KMS-11 (cell line): Measurements from ENCODE around the gene MAP2K5.

Experiments
- H2AFZ ChIP-seq: fragments of 200-600 bp; sonication (generic); 2 replicates; pipeline ENCODE4 v1.6.1; 2016; ENCODE audit warnings: antibody characterized with exemption, mixed run types, low read depth
- H3K27ac ChIP-seq: fragments of 200-600 bp; sonication (generic); 2 replicates; pipeline ENCODE4 v1.6.1; 2016; ENCODE audit warnings: mild to moderate bottlenecking, mixed run types
- H3K27me3 ChIP-seq: fragments of 200-600 bp; sonication (generic); 2 replicates; pipeline ENCODE4 v1.6.1; 2017; ENCODE audit warnings: mild to moderate bottlenecking, low read depth, mixed run types, moderate library complexity; ENCODE audit not compliant: insufficient read depth
- H3K36me3 ChIP-seq: fragments of 200-600 bp; sonication (generic); 2 replicates; pipeline ENCODE4 v1.6.1; 2017; ENCODE audit warnings: mild to moderate bottlenecking, mixed run types; ENCODE audit not compliant: insufficient read depth
- H3K4me1 ChIP-seq: fragments of 200-600 bp; sonication (generic); 2 replicates; pipeline ENCODE4 v1.6.1; 2016; ENCODE audit warnings: mild to moderate bottlenecking, low read depth, mixed run types; ENCODE audit not compliant: poor library complexity, severe bottlenecking
- H3K4me2 ChIP-seq: fragments of 200-600 bp; sonication (generic); 2 replicates; pipeline ENCODE4 v1.7.0; 2016; ENCODE audit warnings: mild to moderate bottlenecking, mixed run types
- H3K4me3 ChIP-seq: fragments of 200-600 bp; sonication (generic); IDR thresholded peaks from 2 replicates; pipeline ENCODE4 v1.6.1; 2017; ENCODE audit warnings: low read depth, low read length, mixed read lengths; ENCODE audit not compliant: insufficient read depth
- H3K79me2 ChIP-seq: fragments of 200-600 bp; sonication (generic); 2 replicates; pipeline ENCODE4 v1.6.1; 2016; ENCODE audit warnings: low read depth, mixed run types; ENCODE audit not compliant: insufficient read depth
- H3K9ac ChIP-seq: fragments of 200-600 bp; sonication (generic); 2 replicates; pipeline ENCODE4 v1.6.1; 2016; ENCODE audit warnings: mild to moderate bottlenecking, mixed run types
- H4K20me1 ChIP-seq: fragments of 200-600 bp; sonication (generic); 2 replicates; pipeline ENCODE4 v1.6.1; 2016; ENCODE audit warnings: mild to moderate bottlenecking, mixed run types; ENCODE audit not compliant: insufficient read depth
- TF ChIP-seq, protein P1 (sequence below): fragments of 200-600 bp; sonication (generic); conservative IDR thresholded peaks from 2 replicates; pipeline ENCODE4 v1.6.1; 2017; ENCODE audit warnings: low read depth, mild to moderate bottlenecking, antibody characterized with exemption, low read length, moderate library complexity, mixed read lengths

The MAP2K5 gene

DNA sequence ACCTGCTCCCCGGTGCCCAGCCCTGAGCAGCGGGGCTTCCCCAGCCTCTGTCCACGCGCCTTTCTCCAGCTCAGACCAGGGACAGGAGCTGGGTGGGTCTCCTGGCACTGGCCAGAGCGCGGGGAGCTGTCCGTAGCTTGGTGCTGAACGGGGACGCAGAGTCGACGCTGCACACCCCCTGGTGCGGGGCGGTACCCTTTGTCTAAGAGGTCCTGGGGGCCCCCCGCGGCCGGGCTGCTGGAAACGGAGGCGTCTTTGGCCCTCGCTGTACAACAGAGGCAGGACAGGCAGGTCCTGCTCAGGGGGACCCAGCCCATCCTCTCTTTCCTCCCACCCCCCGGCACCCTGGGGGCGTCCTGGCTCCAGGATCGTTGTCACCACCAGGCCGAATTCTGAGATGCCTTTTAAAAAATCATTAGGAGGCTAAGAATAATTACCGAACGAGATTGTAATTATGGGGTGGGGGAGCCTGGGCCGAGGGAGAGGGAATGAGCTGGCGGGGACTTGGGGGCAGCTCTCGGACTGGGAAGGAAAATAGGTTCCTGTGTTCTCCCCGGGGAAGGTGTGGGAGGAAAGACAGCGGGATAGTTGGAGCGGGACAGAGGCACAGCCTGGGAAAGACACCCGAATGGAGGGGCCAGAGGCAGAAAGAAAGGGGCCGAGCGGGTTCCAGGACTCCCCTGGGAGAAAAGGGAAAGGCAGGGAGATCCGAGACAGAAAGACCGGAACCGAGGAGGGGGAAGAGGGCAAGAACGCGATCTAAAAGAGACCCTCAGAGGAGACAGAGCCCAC, 278.7 kb downstream of the MAP2K5 start:
- TF ChIP-seq, protein P1, sequence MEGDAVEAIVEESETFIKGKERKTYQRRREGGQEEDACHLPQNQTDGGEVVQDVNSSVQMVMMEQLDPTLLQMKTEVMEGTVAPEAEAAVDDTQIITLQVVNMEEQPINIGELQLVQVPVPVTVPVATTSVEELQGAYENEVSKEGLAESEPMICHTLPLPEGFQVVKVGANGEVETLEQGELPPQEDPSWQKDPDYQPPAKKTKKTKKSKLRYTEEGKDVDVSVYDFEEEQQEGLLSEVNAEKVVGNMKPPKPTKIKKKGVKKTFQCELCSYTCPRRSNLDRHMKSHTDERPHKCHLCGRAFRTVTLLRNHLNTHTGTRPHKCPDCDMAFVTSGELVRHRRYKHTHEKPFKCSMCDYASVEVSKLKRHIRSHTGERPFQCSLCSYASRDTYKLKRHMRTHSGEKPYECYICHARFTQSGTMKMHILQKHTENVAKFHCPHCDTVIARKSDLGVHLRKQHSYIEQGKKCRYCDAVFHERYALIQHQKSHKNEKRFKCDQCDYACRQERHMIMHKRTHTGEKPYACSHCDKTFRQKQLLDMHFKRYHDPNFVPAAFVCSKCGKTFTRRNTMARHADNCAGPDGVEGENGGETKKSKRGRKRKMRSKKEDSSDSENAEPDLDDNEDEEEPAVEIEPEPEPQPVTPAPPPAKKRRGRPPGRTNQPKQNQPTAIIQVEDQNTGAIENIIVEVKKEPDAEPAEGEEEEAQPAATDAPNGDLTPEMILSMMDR = no peak
- Histone ChIP-seq H4K20me1 (no peaks in the 10 kb centered on the region), H3K79me2 (no peaks in the 10 kb centered on the region), H3K36me3 (no peaks in the 10 kb centered on the region), H3K4me2 (no peak overlapping the region), H3K27me3 (peaks cover 3% of the 10 kb centered on the region; the same call in 1 of the 2 replicates), H3K4me3 (no peak overlapping the region), H3K27ac (no peak overlapping the region), H3K4me1 (no peaks in the 10 kb centered on the region), H2AFZ (no peak overlapping the region), H3K9ac (no peak overlapping the region)

DNA sequence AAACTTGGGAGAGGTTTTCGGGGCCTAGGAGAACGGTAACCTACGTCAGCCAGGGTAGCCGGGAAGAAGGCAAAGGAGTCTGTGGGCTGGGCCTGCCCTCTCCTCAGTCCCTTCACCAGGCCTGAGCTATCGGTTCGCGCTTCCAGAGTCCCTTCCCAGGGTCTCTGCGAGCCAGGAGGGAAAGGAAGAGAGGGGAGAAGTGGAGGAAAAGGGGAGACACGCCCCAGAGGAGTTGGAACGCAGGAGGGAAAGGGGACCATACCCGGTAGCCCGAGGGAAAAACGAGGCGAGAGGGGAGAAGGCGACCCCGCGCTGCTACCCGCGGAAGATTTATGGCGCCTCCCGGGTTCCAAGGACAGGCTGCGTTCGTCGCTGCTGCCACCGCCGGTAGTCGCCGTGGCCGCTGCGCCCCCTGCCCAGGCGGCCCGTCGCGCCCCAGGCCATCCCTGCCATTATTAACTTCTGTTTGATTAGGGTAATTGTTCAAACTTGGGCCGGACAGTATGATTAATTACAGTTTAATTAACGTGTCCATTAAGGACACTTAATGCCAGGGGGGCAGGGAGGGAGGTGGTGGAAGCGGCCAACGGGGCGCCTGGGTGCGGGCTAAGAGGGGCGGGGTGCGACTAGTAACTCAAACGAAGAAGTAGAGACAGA, 279.4 kb downstream of the MAP2K5 start:
- no peaks in the 10 kb centered on the region for H3K36me3 ChIP-seq
- no peak overlapping the region for H3K9ac ChIP-seq
- H3K4me3 ChIP-seq = no peak overlapping the region
- no peaks in the 10 kb centered on the region for H3K4me1 ChIP-seq
- TF ChIP-seq, protein P1 = no peak
- peaks cover 3% of the 10 kb centered on the region; the same call in 1 of the 2 replicates for H3K27me3 ChIP-seq
- no peak overlapping the region for H3K27ac ChIP-seq
- H3K4me2 ChIP-seq = no peak overlapping the region
- H2AFZ ChIP-seq = no peak overlapping the region
- no peaks in the 10 kb centered on the region for H4K20me1 ChIP-seq
- H3K79me2 ChIP-seq = no peaks in the 10 kb centered on the region

DNA sequence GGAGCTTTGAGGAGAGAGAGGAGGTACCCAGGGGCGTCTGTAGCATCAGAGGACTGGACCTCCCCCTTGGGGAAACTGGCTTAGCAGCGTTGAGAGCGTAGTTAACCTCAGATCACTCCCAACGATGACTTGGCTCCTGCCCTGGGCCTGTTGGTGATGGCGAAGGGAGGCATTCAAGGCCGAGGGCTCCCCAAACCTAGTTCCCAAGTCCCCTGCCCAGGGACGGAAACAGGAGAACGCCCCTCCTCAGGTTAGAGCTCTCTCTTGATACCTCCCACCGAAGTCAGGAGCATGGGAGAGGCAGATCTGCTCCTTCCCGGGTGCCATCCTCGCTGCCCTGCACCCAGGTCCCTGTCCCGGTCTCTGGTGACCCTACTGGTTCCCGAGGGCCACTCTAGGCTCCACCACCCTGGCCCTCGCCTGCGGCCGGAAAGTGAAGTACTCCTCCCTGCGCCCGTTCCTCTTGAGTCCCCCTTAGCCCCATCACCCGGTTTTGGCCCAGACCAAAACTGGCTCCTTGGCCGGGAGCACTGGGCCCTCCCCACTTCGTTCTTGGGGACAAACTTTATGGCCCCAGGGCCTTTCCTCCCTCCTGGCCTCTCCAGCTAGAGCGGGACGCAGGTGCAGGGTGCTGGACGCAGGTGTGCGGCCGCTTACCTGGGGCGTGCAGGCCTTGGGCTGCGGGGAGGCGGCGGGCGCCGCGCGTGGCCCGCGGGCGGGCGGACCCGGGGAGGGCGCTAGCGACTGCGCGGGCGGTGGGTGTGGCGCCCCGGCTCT, 280.2 kb downstream of the MAP2K5 start:
- H3K27ac ChIP-seq = no peak overlapping the region
- H3K4me2 ChIP-seq = no peak overlapping the region
- TF ChIP-seq, protein P1 = no peak
- peaks cover 3% of the 10 kb centered on the region; the same call in 1 of the 2 replicates for H3K27me3 ChIP-seq
- H3K79me2 ChIP-seq = no peaks in the 10 kb centered on the region
- H2AFZ ChIP-seq = no peak overlapping the region
- no peak overlapping the region for H3K9ac ChIP-seq
- H4K20me1 ChIP-seq = no peaks in the 10 kb centered on the region
- H3K36me3 ChIP-seq = no peaks in the 10 kb centered on the region
- no peak overlapping the region for H3K4me3 ChIP-seq
- no peaks in the 10 kb centered on the region for H3K4me1 ChIP-seq

DNA sequence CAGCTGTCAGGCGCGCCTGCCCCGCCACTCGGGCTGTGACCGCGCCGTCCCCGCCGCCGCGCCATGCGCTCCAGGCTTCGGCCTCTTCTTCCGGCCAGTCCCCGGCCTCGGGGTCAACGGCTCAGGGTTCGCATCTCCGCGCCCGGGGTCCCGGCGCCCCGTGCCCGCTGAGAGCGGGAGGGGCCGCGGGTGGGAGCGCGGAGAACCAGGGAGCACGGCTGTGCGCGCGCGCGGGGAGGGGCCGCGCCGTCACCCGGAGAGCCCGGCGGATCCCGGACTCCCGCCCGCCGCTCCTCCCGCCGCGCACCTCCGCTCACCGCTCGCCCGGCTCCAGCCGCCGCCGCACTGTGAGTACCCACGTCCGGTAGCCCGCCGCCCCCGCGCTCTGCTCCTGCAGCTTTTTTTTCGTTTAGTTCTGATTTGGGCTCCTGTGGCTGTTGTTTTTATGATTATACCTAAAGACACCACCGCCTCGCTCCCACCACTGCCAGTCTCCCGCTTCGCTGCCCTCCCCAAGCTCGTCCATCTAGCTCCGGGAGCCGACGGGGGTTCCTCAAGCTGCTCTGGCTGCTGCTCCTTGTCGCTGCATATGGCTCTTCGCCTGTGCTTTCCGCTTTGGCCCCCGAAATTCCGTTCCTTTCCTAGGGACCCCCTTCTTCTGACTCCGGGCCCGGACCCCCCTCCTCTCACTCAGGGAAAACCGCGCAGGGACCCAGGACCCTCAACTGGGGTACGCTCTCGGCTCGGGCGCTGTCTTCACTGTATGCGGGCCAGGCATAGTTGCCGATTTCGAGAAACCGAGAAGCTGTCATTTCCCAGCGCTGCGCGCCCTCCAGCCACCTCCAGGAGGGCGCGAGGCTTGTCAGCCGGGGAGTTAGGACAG, 281.1 kb downstream of the MAP2K5 start:
- Histone ChIP-seq H3K4me3 (no peak overlapping the region), H3K4me1 (no peaks in the 10 kb centered on the region), H3K27me3 (peaks cover 3% of the 10 kb centered on the region; the same call in 1 of the 2 replicates), H3K79me2 (no peaks in the 10 kb centered on the region), H3K4me2 (no peak overlapping the region), H2AFZ (no peak overlapping the region), H3K9ac (no peak overlapping the region), H3K27ac (no peak overlapping the region), H4K20me1 (no peaks in the 10 kb centered on the region), H3K36me3 (no peaks in the 10 kb centered on the region)
- TF ChIP-seq, protein P1 = no peak
